ENCODE data around the gene PLA2G2F. TPM values are rescaled to one million over a fixed set of nuclear protein-coding genes. Genes with fewer than 3 reads are reported as not detected.
A peak's percentile ranks its signal among the peaks of the same experiment; 100 is the strongest.

PLA2G2F gene
- total and polyA plus RNA-seq, 2 experiments from 2014 or later, result not detected

GRCh38 chr1:20089328-20090077 lies 49.6 kb upstream of the PLA2G2F start:
- Histone ChIP-seq H3K4me2 (0 out of 2 replicates have a peak overlapping the region, but pooled peaks have one; percentile 23), H3K27ac (ENCODE audit: low read depth) (no peak overlapping the region), H3F3A (replicated peaks; ENCODE audit: low read depth) (no peaks in the 10 kb centered on the region), H3K4me1 (ENCODE audit: insufficient read depth) (no peaks in the 10 kb centered on the region), H3K79me2 (replicated peaks; ENCODE audit: insufficient read depth) (no peaks in the 10 kb centered on the region), H2AFZ (peak overlapping the region; percentile 28), H4K20me1 (replicated peaks; ENCODE audit: insufficient read depth) (no peaks in the 10 kb centered on the region), H3K9me2 (ENCODE audit: insufficient read depth) (no peaks in the 10 kb centered on the region), H3K4me3 (no peak overlapping the region), H3K36me3 (ENCODE audit: insufficient read depth) (no peaks in the 10 kb centered on the region), H3K27me3 (ENCODE audit: insufficient read depth) (no peaks in the 10 kb centered on the region)
- H3K4me3 Mint-ChIP-seq, result no peak overlapping the region; the same call in 2 of the 3 replicates
- DNase-seq (ENCODE audit: low spot score) (peak; percentile 75), ATAC-seq (peak; percentile 89)
- peaks cover 30% of the 10 kb centered on the region for H3K9me3 Mint-ChIP-seq
- H3K27me3 Mint-ChIP-seq (ENCODE audit: insufficient read depth, low read depth, poor library complexity), result no peaks in the 10 kb centered on the region
- H3K27ac Mint-ChIP-seq, result no peak overlapping the region
- peaks cover 6% of the 10 kb centered on the region; the same call in 2 of the 3 replicates for H3K36me3 Mint-ChIP-seq (ENCODE audit: low read depth)
- no peak for TF ChIP-seq ZNF331 (CRISPR knock-in tag; IDR thresholded peaks at IDR 0.05; ENCODE audit: low read depth)
- TF ChIP-seq CREB1 (CRISPR knock-in tag; IDR thresholded peaks at IDR 0.05; ENCODE audit: low read depth), result no peak
- no peak for TF ChIP-seq ZNF114 (CRISPR knock-in tag; IDR thresholded peaks at IDR 0.05)
- TF ChIP-seq EZH2phosphoT487 (IDR thresholded peaks at IDR 0.05; ENCODE audit: unreplicated experiment), result no peak
- TF ChIP-seq NANOG (IDR thresholded peaks at IDR 0.05; ENCODE audit: borderline replicate concordance), result no peak
- TF ChIP-seq JUNB (IDR thresholded peaks at IDR 0.05; ENCODE audit: unreplicated experiment), result no peak
- no peak for TF ChIP-seq STAT1 (IDR thresholded peaks at IDR 0.05; ENCODE audit: unreplicated experiment)
- TF ChIP-seq REST (IDR thresholded peaks at IDR 0.05; ENCODE audit: unreplicated experiment), result no peak
- peak; percentile 61 for TF ChIP-seq ETS1 (IDR thresholded peaks at IDR 0.05)
- peak in 1 of 2 experiments; percentile 20; a peak in 2 of 4 replicates for TF ChIP-seq CTCF (conservative IDR thresholded peaks at IDR 0.05; ENCODE audit: low read depth in 2 of 2)
- peaks cover 3% of the 10 kb centered on the region; the same call in 2 of the 3 replicates for H3K4me1 Mint-ChIP-seq
